ENCODE data around the gene PUSL1. TPM values are rescaled to one million over a fixed set of nuclear protein-coding genes. Genes with fewer than 3 reads are reported as not detected.

The PUSL1 gene
- total RNA-seq, 4 donors from 2014 or later, result 20.0 to 52.5 (median 33.2) TPM

DNA sequence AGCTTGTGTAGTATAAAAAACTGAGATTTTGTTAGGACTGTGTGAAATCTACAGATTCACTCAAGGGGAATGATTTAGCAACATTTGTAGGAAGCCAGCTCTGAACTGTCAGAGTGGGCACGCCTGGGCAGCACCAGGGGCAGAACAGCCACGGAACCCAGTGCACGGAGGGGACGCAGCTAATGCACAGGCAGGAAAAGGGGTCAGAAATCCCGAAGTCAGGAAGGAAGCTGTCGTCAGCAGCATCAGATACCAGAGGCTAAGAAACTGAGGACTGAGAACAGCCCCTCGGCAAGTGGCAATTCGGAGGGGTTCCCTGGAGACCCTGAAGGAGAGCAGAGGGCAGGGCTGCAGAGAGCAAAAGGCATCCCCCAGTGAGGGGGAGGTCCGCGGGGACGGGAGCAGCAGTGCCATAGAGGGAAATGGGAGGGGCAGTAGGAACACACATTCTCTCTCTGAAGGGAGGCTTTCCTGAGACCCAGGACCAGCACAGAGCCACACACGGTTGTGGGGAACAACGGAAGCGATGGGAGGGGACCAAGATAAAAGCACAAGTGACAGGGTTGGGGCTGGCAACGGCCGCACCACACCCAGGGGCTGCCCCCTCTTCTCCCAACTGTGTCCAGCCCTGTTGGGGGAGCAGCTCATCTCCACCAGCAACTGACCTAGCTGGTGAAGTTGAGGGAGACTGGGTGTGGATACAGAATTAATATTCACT is 47.4 kb upstream of the PUSL1 start:
- H3K27ac ChIP-seq, result no peak overlapping the region
- 48 to 65% methylated on average over 13 to 14 of the region's 16 CpGs for WGBS, 2 donors
- intact Hi-C loops (cut with DNase I), result no loop called here
- no peak overlapping the region for H3K4me3 ChIP-seq
- peaks cover 7 to 40% (median 7%) of the 10 kb centered on the region in 3 donors for H3K4me1 ChIP-seq
- H3K9me3 ChIP-seq, result no peaks in the 10 kb centered on the region
- no peaks in the 10 kb centered on the region for H3K27me3 ChIP-seq
- peaks cover 18 to 100% (median 27%) of the 10 kb centered on the region in 3 donors for H3K36me3 ChIP-seq
- TF ChIP-seq, protein P1, sequence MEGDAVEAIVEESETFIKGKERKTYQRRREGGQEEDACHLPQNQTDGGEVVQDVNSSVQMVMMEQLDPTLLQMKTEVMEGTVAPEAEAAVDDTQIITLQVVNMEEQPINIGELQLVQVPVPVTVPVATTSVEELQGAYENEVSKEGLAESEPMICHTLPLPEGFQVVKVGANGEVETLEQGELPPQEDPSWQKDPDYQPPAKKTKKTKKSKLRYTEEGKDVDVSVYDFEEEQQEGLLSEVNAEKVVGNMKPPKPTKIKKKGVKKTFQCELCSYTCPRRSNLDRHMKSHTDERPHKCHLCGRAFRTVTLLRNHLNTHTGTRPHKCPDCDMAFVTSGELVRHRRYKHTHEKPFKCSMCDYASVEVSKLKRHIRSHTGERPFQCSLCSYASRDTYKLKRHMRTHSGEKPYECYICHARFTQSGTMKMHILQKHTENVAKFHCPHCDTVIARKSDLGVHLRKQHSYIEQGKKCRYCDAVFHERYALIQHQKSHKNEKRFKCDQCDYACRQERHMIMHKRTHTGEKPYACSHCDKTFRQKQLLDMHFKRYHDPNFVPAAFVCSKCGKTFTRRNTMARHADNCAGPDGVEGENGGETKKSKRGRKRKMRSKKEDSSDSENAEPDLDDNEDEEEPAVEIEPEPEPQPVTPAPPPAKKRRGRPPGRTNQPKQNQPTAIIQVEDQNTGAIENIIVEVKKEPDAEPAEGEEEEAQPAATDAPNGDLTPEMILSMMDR (IDR thresholded peaks at IDR 0.05), result no peak
- no peak for TF ChIP-seq POLR2A (IDR thresholded peaks at IDR 0.05)
- DNase-seq, result no peak

DNA sequence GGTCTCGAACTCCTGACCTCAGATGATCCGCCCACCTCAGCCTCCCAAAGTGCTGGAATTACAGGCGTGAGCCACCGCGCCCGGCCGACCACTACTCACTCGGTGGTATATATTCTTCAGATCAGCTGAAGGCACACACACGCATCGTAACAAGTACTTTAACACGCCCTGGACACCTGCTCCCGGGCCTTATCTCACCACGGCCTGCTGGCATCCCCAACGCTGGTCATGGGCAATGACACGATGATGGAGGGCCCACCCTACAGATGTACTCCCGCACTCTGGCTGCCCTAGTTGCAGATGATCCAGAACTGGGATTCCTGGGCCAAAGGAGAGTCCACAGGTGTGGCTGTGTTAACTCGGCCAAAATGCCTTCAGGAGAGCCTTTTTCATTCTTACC is 46.3 kb upstream of the PUSL1 start:
- Histone ChIP-seq H3K27ac (no peak overlapping the region), H3K9me3 (no peaks in the 10 kb centered on the region), H3K27me3 (no peaks in the 10 kb centered on the region), H3K4me1 (peaks cover 7 to 40% (median 7%) of the 10 kb centered on the region in 3 donors), H3K36me3 (peaks cover 16 to 100% (median 27%) of the 10 kb centered on the region in 3 donors), H3K4me3 (no peak overlapping the region)
- DNase-seq, result no peak
- intact Hi-C loops (cut with DNase I), result no loop called here
- TF ChIP-seq, protein P1 (IDR thresholded peaks at IDR 0.05), result no peak
- TF ChIP-seq POLR2A (IDR thresholded peaks at IDR 0.05), result no peak
- 95% methylated on average over 9 to 17 of the region's 17 CpGs for WGBS, 2 donors

DNA sequence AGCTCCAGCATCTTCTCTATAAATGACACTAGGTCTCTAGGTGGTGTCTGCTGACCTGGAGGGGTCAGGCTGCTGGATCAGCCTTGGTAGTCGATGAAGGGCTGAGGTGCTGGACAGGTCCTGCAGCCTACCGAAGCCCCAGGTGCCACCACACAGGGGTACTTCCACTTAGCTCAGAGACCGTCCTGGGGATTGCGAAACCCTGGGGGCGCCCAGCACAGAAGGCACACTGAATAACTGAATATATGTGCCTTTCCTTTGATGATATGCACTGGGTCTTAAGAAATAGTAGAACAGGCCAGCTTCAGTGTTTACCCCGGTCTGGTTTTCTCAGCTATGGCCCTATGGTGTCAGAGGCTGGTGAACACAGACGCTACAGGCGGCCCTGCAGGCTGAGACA is 45.6 kb upstream of the PUSL1 start:
- WGBS, 2 donors, result 75 to 91% methylated on average over 4 to 5 of the region's 8 CpGs
- TF ChIP-seq, protein P1 (IDR thresholded peaks at IDR 0.05), result no peak
- no peak for TF ChIP-seq POLR2A (IDR thresholded peaks at IDR 0.05)
- peaks cover 15 to 100% (median 33%) of the 10 kb centered on the region in 3 donors for H3K36me3 ChIP-seq
- intact Hi-C loops (cut with DNase I), result no loop called here
- no peak for DNase-seq
- no peaks in the 10 kb centered on the region for H3K9me3 ChIP-seq
- H3K27ac ChIP-seq, result no peak overlapping the region
- H3K27me3 ChIP-seq, result no peaks in the 10 kb centered on the region
- no peak overlapping the region for H3K4me3 ChIP-seq
- H3K4me1 ChIP-seq, result peaks cover 7 to 40% (median 7%) of the 10 kb centered on the region in 3 donors

DNA sequence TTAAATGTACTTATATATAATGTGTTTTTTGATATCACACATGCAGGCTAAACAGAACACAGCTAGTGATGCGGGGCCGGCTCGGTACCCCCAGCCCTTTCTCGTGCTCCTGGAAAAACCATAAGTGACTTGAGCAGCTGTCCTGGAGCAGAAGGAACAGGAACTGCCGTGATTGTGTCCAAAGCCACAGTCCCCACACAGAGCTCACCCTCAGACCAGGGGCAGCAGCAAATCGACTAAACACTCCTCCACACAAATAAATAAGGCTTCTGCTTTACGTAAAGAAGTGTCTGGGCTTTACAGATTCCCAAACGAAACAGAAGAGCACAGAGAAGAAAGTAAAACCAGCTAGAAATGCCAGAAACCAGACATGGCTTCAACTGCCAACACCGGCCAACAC is 44.4 kb upstream of the PUSL1 start:
- WGBS, 2 donors, result 90 to 94% methylated on average over 8 to 9 of the region's 9 CpGs
- intact Hi-C loops (cut with DNase I), result no loop called here
- TF ChIP-seq, protein P1 (IDR thresholded peaks at IDR 0.05), result no peak
- TF ChIP-seq POLR2A (IDR thresholded peaks at IDR 0.05), result no peak
- H3K4me1 ChIP-seq, result peaks cover 0 to 34% (median under 1%) of the 10 kb centered on the region in 3 donors
- H3K9me3 ChIP-seq, result no peaks in the 10 kb centered on the region
- peaks cover 15 to 100% (median 33%) of the 10 kb centered on the region in 3 donors for H3K36me3 ChIP-seq
- no peaks in the 10 kb centered on the region for H3K27me3 ChIP-seq
- H3K4me3 ChIP-seq, result no peak overlapping the region
- H3K27ac ChIP-seq, result no peak overlapping the region
- no peak for DNase-seq

DNA sequence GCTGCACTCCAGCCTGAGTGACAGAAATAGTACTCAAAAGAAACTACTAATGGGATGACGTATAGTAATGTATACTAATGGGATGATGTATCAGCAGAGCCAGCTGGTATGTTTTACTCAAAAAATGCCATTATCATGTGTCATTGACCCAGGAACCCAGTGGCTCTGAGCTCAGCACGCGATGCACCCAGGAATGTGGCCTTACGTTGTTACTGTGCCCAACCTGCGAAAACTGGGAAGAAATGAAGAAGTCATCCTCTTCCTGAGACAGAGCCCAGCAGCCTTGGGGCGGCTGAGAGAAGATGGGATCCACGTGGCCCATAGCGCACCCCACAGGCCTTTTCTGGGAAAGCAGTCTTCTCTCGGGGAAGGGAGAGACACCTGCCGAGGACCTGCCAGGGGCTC is 43.5 kb upstream of the PUSL1 start:
- Histone ChIP-seq H3K27ac (no peak overlapping the region), H3K36me3 (peaks cover 15 to 92% (median 32%) of the 10 kb centered on the region in 3 donors), H3K4me3 (no peak overlapping the region), H3K9me3 (no peaks in the 10 kb centered on the region), H3K27me3 (no peaks in the 10 kb centered on the region), H3K4me1 (peaks cover 0 to 31% (median 0%) of the 10 kb centered on the region in 3 donors)
- WGBS, 2 donors, result 73 to 79% methylated on average over 9 to 10 of the region's 10 CpGs
- TF ChIP-seq, protein P1 (IDR thresholded peaks at IDR 0.05), result peak in 1 of 6 experiments; percentile 30
- no peak for TF ChIP-seq POLR2A (IDR thresholded peaks at IDR 0.05)
- intact Hi-C loops (cut with DNase I), result no loop called here
- no peak for DNase-seq
